ENCODE measurements around the gene CTIF. TPM values are rescaled to one million over a fixed set of nuclear protein-coding genes. Genes with fewer than 3 reads are reported as not detected.

CTIF gene
- total RNA-seq, 1 donor from 2014 or later: 54.8 TPM

DNA sequence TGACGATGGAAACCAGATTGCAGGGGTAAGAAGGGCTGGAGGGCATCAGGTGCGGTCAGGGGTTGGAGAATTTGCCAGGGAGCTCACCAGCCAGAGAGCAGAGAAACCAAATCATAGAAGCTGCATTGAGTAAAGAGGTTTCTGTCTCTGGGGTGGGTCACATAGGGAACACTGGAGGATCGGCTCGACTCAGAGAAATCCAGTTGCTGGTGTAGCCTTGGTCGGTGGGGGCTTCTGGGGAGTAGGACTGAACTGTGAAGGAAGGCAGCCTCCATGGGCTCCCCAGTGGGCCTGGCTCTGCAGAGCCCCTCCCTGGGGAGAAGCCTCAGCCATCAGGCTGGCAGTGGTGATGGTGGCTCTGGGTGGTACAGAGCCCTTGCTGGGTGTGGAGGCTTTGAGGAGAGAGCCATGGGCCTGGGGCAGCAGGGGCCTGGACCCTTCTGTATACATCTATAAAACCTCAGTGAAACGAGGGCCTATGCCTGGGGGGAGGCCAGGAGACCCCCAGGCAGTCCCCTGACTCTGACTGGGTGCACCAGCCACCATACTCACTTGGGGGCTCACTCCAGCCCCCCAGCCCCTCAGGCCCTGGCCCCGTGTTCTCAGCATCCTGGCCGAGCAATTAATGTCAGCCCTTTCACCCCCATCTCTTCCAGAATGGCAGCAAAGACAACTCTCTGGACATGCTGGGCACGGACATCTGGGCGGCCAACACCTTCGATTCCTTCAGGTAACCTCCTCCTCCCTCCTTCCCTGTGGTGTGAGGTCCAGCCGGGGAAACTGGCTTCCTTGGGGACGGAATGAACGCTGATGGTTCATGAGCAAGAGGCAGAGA lies 124.5 kb downstream of the CTIF start:
- ATAC-seq (no peak), DNase-seq (no peak)
- Histone ChIP-seq H3K27me3 (ENCODE audit: low read depth) (no peaks in the 10 kb centered on the region), H3K9me3 (no peaks in the 10 kb centered on the region), H3K36me3 (peaks cover 13% of the 10 kb centered on the region), H3K4me1 (peaks cover 33% of the 10 kb centered on the region), H3K4me3 (no peak overlapping the region), H3K27ac (no peak overlapping the region)
- TF ChIP-seq, protein P1, sequence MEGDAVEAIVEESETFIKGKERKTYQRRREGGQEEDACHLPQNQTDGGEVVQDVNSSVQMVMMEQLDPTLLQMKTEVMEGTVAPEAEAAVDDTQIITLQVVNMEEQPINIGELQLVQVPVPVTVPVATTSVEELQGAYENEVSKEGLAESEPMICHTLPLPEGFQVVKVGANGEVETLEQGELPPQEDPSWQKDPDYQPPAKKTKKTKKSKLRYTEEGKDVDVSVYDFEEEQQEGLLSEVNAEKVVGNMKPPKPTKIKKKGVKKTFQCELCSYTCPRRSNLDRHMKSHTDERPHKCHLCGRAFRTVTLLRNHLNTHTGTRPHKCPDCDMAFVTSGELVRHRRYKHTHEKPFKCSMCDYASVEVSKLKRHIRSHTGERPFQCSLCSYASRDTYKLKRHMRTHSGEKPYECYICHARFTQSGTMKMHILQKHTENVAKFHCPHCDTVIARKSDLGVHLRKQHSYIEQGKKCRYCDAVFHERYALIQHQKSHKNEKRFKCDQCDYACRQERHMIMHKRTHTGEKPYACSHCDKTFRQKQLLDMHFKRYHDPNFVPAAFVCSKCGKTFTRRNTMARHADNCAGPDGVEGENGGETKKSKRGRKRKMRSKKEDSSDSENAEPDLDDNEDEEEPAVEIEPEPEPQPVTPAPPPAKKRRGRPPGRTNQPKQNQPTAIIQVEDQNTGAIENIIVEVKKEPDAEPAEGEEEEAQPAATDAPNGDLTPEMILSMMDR (IDR thresholded peaks at IDR 0.05): no peak
- intact Hi-C loops (cut with DNase I): loop anchor here (10.0 kb wide), 1 partner anchor 179 kb away; no protein-coding TSS in a partner anchor

DNA sequence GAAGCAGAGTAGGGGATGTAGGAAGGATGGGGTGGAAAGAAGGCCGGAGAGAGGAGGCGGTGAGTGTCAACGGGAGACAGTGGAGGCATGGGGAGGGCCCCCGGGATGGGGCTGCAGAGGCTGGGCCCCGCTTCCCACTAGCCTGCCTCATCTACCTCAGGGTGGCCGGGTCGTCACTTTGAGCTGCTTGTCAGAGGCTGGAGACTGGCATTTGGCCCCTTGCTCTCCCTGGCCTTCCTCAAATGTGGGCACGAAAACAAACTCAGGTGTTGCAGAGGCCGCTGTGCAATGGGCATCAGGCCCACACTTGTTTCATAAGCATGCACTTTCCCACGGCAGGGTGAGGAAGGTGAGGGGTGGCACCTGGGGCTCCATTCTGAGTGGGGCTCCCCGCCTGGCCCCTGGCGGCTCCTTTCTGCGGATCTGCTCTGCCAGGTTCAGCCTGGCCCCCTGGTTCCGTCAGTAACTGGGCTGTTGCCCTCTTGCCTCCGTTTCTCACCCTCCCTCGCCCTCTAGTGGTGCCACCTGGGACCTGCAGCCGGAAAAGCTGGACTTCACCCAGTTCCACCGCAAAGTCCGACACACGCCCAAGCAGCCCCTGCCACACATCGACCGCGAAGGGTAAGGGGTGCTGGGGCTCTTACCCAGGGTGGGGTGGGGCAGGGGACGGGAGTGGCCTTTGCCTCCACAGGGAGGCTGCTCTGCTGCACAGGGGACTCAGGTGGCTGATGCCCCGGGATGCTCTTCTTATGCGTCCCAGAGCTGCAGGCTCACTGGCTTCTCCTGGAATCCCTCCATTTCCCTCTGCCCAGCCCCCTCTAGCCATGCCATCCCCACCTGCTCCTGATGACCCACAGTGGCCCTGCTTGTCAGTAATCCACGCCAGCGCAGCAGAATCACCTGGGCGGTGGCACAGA lies 125.4 kb downstream of the CTIF start:
- peaks cover 33% of the 10 kb centered on the region for H3K4me1 ChIP-seq
- H3K36me3 ChIP-seq: peaks cover 13% of the 10 kb centered on the region
- no peaks in the 10 kb centered on the region for H3K27me3 ChIP-seq (ENCODE audit: low read depth)
- peak; percentile 77 for DNase-seq
- H3K4me3 ChIP-seq: no peak overlapping the region
- intact Hi-C loops (cut with DNase I): loop anchor here (10.0 kb wide), 1 partner anchor 179 kb away; no protein-coding TSS in a partner anchor
- no peaks in the 10 kb centered on the region for H3K9me3 ChIP-seq
- TF ChIP-seq, protein P1 (IDR thresholded peaks at IDR 0.05): peak; percentile 87
- no peak overlapping the region for H3K27ac ChIP-seq
- ATAC-seq: peak; percentile 70 to 73

DNA sequence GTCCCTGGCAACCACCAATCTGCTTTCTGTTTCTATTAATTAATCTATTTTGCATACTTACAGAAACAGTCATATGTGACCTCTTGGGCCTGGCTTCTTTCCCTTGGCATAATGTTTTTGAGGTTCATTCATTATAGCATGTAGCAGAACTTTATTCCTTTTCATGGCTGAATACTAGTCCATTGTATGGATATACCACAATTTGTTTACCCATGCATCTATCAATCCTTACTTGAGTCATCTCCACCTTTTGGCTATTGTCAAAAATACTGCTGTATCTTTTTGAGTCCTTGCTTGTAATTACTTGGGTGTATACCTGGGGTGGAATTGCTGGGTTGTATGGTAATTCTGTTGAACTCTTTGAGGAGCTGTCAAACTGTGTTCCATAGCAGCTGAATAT lies 126.8 kb downstream of the CTIF start:
- Histone ChIP-seq H3K36me3 (peaks cover 16% of the 10 kb centered on the region), H3K4me3 (no peak overlapping the region), H3K27me3 (ENCODE audit: low read depth) (no peaks in the 10 kb centered on the region), H3K27ac (no peak overlapping the region), H3K9me3 (no peaks in the 10 kb centered on the region), H3K4me1 (peaks cover 33% of the 10 kb centered on the region)
- DNase-seq (no peak), ATAC-seq (no peak)
- TF ChIP-seq, protein P1 (IDR thresholded peaks at IDR 0.05): no peak
- intact Hi-C loops (cut with DNase I): loop anchor here (10.0 kb wide), 1 partner anchor 181 kb away; no protein-coding TSS in a partner anchor

DNA sequence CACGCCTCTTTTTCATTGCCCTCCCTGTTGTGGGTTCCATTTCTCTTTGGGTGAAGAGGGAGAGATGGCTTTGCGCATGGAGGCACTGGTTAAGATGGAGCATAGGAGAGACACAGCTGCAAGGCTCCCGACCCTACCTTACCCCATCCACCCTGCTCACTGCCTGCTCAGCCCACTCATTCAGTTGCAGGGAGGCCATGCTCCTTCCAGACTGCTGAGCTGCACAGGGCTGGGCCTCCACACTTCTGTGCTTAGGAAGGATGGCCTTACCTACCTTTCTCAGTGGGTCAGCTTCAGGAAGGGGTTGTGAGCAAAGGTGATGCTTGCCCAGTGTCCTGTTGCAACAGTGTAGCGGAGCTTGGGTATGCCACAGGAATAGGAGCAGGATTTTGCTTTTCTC lies 127.8 kb downstream of the CTIF start:
- DNase-seq: no peak

More for the DNA sequence above, 127.8 kb downstream of the CTIF start:
- peaks cover 25% of the 10 kb centered on the region for H3K36me3 ChIP-seq
- intact Hi-C loops (cut with DNase I): loop anchor here (10.0 kb wide), 1 partner anchor 182 kb away; no protein-coding TSS in a partner anchor
- H3K27me3 ChIP-seq (ENCODE audit: low read depth): no peaks in the 10 kb centered on the region
- peaks cover 5% of the 10 kb centered on the region for H3K9me3 ChIP-seq
- no peak overlapping the region for H3K4me3 ChIP-seq
- H3K27ac ChIP-seq: no peak overlapping the region
- TF ChIP-seq, protein P1 (IDR thresholded peaks at IDR 0.05): no peak
- ATAC-seq: no peak
- peaks cover 24% of the 10 kb centered on the region for H3K4me1 ChIP-seq
